GM19025 (cell line): Measurements from ENCODE around the gene PODXL.

Source experiments
- ATAC-seq: cut with Tn5 transposase; IDR thresholded peaks from one replicate; pipeline ENCODE4 v1.9.1; 2021; ENCODE audit warnings: mild to moderate bottlenecking, low read depth, moderate library complexity; ENCODE audit not compliant: unreplicated experiment

PODXL gene

DNA sequence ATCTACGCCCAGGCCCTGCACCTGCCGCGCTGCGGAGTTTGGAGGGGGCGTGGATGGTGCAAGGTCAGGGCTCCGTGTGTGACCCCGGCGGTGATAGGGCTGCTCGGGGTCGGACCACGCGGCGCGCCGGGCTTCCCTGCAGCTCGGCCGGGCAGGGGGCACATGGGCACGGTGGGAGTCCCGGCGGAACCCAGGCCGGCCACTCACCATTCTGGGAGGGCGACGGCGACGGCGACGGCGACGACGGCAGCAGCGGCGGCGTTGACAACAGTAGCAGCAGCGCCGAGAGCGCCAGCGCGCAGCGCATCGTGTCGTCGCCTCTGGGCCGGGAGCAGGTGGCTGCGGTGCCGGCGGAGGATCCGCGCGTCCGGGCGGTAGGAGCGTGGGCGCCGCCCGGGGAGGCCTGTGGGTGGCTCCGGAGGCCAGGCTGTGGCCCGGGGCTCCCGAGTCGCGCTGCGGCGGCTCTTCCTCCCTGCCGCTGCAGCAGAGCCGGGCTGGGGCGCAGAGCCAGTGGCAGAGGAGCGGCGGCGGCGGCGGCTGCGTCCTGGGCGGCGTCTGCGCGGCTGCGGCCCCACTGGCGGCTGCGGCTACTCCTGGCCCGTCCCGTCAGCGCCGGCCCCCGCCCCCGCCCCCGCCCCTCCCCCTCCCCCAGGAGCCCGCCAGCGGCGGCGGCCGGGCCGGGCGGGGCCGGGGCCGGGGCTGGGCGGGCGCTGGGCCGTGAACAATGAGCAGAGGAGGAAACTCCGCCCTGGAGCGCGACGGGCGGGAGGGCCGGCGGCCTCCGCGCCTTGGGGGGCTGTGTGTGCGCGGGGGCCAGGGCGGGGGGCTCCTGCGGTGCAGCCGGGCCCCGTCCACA, at the start of gene PODXL:
TSS of gene PODXL (minus strand) at position 576 of the 856 bp plus-strand sequence. CDS start at position 307, 269 bp downstream.
- ATAC-seq: peak; percentile 69

DNA sequence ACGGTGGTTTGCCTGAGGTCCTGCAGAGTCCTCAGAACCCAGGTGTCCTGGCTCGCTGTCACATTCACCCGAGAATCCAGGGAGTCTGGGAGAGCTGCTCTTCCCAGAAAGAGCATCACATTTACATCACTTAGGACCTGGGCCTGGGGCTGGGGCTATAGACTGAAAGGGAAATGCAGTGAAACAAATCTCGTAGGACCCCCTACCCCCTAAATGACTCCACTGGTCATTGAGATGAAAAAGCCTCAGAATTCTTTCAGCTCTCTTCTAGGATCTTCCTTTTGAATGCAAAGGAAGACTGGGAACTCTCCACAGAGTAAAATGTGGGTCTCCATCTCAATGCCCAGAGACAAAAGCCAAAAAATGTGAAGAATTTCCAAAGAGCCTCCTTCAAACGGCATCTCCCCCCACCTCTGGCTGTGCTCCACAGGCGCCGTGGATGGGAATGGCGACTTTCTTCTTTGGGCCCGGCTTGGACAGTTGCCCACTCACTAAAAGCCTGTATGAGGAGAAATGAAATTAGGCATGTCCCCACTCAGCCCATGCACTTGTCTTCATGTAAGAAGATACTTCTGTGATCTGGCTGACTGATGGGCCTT, 49.0 kb upstream of the PODXL start:
- no peak for ATAC-seq

DNA sequence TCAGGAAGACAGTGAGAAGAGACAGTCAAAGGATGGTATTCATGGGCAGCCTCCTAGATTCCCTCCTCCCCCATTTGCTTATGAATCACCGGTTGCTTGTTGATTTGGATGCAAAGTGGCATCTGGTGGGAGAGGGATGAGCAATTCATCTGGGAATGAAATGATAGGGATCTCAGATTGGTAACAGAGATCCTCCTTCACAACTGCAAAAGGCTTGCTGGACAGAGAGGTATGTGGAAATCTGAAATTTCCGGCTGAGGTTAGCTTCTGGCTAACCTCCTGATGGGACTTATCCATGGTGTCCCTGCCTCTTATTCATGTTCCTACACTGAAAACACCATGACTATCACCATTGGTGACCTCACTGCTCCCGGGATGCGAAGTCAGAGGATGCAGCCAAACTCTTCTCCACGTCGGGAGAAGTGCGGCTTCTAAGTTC, 48.4 kb upstream of the PODXL start:
- ATAC-seq: no peak

DNA sequence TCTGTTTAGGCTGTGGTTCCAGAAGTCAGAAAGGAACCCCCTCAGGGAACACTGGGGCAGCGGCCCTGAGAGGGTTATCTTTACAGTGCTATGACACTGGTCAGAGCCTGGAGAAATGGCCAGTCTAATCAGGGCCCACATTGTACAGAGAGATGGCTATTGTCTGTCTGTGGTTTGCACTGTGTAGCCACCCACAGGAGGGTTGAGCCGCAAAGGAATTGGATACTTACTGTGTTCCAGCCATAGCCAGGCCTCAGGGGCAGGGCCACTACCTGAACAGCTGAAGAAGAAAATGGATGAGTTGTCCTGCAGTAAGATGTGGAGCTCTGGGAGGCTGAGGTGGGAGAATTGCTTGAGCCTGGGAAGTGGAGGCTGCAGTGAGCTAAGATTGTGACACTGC, 47.5 kb upstream of the PODXL start:
- ATAC-seq: no peak

DNA sequence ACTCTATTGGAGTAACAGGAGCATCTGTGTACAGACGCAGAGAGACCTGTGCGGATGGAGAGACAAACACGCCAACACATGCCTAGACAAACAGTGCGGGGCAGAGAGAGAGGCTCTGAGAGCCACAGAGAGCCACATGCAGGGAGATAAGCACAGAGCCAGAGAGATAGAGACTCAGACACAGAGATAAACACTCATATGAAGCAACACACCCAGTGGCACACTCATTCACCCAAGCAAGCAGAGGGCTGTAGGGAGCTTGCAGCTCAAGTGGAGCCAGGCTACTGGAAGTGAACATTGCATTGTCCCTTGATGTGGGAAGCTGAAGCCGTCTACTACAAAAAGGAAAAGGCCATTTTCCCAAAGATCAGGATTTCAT, 46.6 kb upstream of the PODXL start:
- ATAC-seq: no peak

DNA sequence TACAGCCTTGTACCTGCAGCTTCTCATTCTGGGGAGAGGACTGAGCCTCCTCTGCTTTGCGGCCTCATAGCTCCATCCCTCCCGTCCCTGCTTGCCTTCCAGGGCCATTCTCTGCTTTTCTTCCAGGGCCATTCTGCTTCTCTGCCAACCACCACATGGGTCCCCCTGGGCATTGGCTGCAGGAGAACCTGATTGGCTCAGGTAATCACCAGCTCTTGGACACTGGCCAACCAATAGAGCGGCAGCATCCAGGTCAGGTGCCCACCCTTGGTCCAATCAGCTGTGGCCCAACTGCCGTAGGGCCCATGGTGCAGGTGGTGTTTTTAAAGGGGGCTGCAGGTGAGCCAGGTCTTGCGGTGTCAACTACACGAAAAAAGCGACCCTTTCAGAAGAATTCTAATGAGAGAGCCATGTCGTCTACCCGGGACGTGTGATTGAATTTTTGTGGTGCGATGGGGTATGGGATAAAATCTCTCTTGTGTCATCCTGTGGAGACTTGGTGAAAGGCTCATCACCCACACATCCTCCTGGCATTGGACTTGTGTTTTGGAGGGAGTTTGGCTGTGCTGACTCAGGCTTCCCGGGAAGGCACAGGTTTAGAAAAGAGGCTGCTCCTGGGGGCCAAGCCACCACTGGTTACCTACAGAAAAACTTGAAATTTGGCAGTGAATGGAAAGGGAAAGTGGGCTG, 46.0 kb upstream of the PODXL start:
- no peak for ATAC-seq

DNA sequence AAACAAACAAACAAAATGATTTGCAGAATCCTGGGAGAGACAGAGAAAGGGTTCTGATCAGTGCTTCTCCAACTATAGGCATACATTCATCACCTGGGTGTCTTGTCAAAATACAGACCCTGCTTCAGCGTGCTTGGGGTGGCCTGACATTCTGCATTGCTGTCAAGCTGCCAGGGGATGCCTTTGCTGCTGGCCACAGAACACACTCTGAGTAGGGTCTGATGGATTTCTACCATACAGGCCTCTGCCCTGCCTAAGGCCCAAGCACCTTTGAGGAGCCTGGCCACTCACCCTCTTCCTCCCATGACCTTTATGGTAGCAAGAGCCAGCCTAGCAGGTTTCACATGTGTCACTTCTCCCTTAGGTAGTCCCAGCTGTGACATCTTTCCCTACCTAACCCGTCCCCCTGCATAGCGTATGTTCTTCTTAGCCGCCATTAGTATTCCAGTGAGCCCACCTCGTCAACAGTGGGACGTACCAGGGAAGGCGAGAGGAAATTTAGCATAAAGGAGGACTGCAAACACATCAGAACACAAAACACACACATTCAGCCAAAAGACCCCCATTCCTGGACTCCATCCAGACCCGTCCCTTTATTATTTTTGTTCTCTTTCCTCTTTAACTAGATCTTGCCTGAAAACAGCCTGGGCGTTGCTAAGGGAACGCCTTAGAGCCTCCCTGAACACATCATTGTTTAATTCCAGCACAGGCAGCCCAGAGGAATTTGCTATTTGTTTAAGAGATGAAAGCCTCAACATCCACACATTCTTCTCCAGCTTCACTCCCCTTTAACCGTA, 43.9 kb upstream of the PODXL start:
- no peak for ATAC-seq

DNA sequence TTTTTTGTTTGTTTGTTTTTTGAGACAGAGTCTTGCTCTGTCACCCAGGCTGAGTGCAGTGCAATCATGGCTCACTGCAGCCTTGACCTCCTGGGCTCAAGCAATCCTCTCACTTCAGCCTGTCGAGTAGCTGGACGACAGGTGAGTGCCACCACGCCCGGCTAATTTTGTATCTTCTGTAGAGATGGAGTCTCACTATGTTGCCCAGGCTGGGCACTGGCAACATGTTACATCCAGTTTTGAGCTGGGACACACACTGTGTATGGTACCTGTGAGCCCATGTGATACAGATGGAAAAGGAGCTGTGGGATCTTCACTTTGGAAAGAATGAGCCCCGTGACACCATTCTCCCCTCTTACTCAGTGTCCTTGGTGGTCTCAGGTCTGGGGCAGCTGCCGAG, 40.4 kb upstream of the PODXL start:
- ATAC-seq: no peak

DNA sequence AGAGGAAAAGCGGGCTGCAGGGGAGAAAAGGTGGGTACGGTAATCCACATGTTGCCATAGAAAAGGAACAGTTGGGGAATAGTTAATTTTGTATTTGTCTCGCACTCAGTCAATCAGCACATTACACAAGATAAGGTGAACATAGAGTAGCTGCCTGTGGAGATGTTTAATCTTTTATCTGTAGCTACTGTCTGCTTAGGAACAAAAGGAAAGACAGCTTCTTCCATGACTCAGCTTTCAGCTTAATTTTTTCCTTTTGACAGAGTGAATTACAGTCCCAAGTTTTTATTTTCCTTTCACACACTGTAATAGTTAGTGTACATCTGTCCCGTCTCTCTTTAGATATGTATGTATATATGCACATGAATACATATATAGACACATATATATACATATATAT, 39.3 kb upstream of the PODXL start:
- no peak for ATAC-seq

DNA sequence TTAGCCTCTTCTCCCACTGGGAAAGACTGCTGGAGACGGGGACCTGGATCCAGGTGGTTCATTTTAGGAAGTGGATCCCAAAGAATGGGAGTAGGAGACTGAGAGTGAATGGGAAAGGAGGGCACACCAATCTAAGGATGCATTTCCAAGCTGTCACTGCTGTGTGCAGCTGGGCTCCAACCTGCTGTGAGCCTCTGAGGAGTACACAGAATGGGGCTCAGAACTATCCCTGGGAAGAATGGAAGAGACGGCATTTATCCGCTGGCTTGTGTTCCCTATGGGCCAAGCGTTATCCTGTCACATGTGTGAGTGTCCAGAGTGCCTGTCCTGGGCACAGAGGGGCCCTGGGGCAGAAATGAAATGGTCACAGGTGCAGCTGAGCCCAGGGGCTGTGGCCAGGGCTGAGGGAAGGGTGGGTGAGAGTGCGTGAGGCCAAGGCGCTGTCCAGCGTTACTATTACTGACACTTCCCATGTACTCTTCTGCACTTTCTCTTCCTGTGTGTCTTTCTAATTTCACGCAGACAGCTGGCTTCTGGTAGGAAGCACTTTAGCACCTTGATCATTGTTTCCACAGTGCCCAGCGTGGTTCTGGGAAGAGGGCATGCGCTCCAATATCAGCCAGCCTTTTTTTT, 35.4 kb upstream of the PODXL start:
- ATAC-seq: no peak

DNA sequence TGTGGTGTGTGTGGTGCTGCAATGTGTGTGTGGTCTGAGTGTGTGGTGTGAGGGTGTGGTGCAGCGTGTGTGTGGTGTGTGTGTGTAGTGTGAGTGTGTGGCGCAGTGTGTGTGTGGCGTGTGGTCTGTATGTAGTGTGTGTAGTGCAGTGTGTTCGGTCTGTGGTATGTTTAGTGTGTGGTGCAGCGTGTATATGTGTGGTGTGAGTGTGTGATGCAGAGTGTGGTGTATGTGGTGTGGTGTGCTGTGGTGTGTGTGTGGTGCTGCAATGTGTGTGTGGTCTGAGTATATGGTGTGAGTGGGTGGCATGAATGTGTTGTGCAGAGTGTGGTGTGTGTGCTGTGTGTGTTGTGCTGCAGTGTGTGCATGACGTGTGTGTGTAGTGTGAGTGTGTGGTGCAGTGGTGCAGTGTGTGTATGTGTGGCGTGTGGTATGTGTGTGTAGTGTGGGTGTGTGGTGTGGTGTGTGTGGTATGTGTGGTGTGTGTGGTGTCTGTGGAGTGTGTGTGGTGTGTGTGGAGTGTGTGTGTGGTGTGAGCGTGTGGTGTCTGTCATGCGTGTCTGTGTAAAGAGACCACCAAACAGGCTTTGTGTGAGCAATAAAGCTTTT, 31.0 kb upstream of the PODXL start:
- no peak for ATAC-seq

DNA sequence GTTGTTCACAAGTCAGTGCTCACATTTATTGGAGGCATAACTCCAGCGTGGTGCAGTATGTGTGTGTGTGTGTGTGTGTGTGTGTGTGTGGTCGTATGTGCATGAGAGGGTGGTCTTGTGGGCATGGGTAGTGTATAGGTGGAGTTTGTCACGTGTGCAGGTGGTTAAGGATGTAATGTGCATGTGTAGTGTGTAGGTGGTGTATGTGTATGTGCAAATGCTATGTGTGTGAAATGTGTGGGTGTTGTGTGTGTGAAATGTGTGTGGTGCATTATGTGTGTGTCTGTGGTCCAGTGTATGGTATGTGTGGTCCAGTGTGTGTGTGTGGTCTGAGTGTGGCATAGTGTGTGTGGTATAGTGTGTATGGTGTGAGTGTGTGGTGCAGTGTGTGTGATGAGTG, 30.3 kb upstream of the PODXL start:
- ATAC-seq: no peak

DNA sequence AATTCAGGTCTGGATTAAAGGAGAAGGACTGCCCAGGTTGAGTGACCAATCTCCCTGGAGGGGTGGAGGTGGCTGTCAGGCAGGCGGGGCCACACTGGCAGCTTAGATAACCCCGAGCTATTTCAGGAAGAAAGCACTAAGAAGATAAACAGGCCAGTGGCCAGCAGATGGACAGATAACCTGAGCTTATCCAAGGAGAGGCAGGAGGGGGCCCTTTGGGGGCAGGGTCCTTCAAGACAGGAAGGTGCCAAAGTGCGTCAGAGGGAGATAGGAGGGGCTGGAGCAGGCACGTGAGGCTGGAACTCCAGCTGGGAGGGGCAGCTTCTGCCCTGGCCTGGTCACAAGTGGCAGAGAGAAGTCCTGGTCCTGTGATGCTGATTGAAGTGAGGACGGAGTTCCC, 29.8 kb upstream of the PODXL start:
- no peak for ATAC-seq

DNA sequence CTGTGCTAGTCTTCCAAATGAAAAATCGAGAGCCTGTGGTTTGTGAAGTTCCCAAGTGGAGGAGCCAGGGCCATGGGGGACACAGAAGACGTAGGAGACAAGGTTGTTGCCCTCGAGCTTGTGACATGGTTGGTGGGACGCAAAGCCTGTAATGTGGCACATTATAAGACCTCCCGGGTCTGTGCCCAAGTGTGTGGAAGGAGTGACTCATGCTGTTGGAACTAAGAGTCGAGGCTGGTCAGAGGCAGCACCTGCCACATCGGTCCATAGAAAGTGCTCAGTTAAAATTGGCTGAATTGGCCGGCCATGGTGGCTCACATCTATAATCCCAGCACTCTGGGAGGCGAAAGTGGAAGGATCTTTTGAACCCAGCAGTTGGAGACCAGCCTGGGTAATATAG, 27.0 kb upstream of the PODXL start:
- ATAC-seq: no peak

DNA sequence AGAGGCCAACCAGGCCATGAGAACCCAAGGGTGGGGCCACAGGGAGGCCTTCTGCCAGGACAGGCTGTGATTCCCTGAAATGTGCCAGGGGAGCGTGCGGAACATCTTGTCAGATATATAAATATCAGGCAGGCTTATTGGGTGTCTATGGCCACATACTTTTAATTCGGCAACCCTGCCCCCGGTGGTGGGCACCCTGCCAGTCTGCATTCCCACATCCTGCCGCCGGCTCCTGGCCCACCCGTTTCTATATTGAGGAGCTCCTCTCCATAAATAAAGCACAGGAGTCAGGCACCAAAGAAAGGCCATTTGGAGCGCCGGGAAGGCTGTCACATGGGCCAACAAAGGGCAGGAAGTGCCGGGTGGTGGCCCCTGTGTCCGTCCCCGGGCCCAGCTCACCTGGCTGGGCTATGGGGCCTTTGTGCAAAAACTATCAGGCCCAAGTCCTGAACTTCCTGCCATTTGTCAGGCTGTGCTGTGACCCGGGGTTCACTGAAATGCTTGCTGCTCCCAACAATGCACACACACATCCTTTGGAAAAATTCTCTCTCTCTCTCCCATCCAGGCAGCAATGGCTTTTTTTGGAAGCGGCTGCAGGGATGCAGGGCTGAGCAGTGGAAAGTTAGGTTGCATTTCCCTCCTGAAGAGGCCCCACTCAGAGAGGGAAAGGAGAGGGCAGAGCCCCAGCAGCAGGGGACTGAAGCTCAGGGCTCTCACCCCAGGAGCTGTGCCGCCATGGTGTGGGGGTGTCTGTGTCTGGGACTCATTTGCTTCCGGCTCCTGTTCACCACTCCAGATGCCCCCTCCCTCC, 25.0 kb upstream of the PODXL start:
- ATAC-seq: no peak

DNA sequence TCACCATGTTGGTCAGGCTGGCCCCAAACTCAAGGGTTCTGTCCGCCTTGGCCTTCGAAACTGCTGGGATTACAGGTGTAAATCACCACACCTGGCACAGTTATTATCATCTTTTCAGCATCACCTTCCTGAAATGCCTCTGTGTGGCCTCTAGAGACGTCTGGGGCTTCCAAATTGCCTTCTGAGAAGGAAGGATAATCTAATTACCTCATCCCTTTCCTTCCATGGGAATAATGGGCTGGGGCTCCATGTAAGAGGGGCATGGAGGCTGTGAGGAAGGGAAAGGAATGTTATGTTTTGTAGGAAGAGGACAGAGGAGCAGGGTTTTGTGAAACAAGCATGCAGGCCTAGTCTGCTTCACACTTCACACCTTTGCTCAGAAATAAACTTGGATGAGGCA, 22.2 kb upstream of the PODXL start:
- no peak for ATAC-seq

DNA sequence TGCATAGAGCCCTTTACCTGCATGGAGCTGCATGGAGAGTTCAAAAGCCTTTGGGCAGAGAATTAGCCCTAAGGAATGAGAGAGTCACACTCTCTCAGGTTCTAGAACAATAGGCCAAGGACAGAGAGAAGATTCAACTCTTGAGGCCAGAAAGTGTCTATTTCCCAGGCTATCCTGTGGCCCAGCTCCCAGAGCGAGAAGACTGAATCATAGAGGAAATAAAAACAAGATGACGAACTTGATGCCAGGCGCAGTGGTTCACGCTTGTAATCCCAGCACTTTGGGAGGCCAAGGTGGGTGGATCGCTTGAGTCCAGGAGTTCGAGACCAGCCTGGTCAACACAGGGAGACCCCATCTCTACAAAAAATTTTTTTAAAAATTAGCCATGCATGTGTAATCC, 18.3 kb upstream of the PODXL start:
- ATAC-seq: no peak

DNA sequence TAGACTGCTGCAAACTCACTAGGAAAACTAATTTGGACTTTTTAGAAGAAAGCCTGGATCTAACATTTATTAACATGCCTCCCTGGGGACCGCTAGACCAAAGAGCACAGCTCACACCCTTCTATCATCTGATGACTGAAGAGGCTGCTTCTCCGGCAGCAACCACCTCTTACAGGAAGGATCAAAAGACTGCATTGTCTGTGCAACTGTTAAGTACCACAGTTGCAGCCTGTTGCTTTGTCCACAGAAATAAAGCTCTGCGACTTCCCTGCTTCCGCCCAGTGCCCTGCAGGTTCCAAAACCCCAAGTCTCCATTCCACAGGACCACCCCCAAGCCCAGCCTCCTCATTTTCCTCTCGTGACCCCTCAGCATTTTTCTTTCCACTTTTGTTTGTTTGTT, 14.0 kb upstream of the PODXL start:
- no peak for ATAC-seq

DNA sequence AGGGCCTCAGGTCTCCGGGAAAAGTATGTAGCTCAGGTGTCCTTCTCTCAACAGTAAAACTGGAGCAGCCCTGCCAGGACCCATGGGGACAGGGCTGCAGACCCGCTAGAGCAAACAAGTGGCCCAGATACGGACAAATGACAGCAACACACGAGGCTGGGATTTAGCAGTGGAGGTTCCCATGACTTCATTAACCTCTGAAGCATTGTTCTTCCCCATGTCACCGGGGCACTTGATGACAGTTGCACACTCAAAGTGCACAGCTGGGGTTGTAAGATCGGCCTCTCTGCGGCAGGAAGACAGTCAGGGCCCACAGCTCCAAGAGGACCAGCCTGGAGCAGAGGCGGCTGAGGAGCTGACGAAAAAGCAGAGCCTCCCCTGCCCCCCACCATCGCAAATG, 12.5 kb upstream of the PODXL start:
- no peak for ATAC-seq
